ENCODE results near the gene DPH2.

The DPH2 gene

DNA sequence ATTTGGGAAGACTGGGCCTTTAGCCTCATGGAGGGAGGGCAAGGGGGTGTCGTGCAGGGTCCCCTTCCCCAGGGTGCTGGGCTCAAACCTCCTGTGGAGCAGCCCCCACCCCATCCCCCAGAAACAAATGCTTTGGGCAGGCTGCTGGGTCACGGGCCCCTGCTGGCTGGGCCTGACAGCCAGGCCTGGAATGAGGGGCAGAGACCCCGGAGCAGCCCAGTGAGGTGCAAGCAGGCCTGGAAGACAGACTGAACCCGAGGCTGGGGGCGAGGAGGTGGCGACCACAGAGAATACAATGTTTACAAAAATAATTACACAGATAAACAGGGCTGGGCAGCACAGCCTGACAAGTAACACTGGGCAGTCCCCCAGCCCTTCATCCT, 26.9 kb downstream of the DPH2 start:
- no peaks in the 10 kb centered on the region for H3K9me3 ChIP-seq (ENCODE audit: low read length)
- H3K27me3 ChIP-seq (ENCODE audit: control insufficient read depth in 1 of 2, insufficient read depth in 2 of 2, low read length in 2 of 2): no peaks in the 10 kb centered on the region
- no peak overlapping the region for H3K4me3 ChIP-seq (ENCODE audit: low read depth in 1 of 2, low read length in 2 of 2)
- H3K9ac ChIP-seq (ENCODE audit: low read length): no peak overlapping the region
- no peak overlapping the region for H3K27ac ChIP-seq (ENCODE audit: low read depth, low read length)
- H3K36me3 ChIP-seq (ENCODE audit: insufficient read depth, low read length): peaks cover 11% of the 10 kb centered on the region
- H3K4me1 ChIP-seq (ENCODE audit: insufficient read depth, low read length): peaks cover 5% of the 10 kb centered on the region

DNA sequence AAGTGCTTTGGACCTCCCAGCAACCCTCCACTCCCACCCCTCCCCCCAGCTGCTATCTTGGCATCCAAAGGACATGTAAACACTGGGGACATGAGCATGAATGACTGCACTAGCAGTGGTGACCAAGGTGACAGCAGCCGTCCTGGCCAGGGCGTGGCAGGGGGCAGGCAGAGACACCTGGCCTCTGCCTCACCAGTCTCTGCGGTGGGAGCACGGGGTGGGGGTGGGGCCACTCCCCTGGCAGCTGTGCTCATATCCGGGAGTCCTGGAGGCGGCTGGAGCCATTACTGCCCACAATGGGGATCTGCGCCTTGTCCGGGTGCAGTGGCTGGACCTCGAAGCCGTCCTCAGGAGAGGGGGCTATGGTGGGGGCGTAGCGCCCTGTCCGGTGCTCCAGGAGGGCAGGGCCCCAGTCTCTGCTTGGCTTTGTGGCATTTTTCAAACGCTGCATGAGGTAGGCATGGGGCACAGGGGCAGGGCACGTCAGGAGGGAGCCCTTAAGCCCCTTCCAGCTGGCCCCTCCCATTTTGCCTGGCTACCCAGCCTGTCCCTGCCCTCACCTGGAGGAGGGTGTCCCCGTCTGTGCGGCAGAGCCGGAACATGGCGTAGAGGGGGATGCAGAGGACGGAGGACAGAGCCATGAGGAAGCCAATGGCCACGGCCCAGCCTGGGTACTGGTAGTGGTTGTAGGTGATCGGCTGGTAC, 27.6 kb downstream of the DPH2 start:
- H3K27ac ChIP-seq (ENCODE audit: low read depth, low read length): no peak overlapping the region

DNA sequence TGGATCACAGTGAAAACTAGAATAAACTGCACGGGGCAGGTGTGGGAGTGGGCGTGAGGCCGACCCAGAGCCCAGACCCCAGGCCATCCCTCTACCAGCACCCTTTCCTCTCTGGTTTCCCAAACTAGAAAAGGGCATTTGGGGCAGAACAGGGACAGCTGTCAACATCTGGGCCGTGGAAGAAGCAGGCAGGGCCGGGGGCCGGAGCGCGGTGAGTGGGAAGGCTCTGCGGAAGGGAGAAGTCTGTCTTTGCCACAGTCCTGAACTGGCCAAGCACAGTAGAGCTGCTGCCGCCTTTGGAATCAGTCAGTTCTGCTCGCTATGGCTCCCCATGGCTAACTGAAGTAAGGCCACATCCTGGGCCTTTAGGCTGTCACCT, 28.2 kb downstream of the DPH2 start:
- Histone ChIP-seq H3K9ac (ENCODE audit: low read length) (no peak overlapping the region), H3K4me1 (ENCODE audit: insufficient read depth, low read length) (no peaks in the 10 kb centered on the region)

More for the DNA sequence above, 27.6 kb downstream of the DPH2 start:
- no peak overlapping the region for H3K4me3 ChIP-seq (ENCODE audit: low read depth in 1 of 2, low read length in 2 of 2)
- H3K4me1 ChIP-seq (ENCODE audit: insufficient read depth, low read length): peaks cover under 1% of the 10 kb centered on the region
- no peaks in the 10 kb centered on the region for H3K9me3 ChIP-seq (ENCODE audit: low read length)
- peaks cover 11% of the 10 kb centered on the region for H3K36me3 ChIP-seq (ENCODE audit: insufficient read depth, low read length)
- no peak overlapping the region for H3K9ac ChIP-seq (ENCODE audit: low read length)
- H3K27me3 ChIP-seq (ENCODE audit: control insufficient read depth in 1 of 2, insufficient read depth in 2 of 2, low read length in 2 of 2): no peaks in the 10 kb centered on the region

DNA sequence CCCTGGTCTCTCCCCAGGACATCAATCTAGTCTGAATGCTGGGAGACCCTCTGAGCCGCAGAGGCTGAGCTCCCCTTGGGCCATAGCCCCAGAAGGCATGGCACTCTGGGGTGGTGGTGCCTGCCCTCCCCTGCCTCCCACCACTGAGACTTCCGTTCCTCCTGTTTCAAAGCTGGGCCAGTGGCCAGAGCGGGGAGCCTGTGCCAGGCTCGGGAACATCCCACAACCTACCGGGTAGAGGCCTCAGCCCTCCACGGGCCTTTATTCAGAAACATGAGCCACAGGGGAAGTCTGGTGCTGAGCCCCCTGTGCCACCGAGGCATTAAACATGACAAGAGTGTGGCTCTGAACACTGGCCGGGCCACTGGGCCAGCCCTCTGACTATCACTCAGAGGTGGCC, 29.6 kb downstream of the DPH2 start:
- H3K9me3 ChIP-seq (ENCODE audit: low read length): no peaks in the 10 kb centered on the region
- no peak overlapping the region for H3K27ac ChIP-seq (ENCODE audit: low read depth, low read length)
- H3K27me3 ChIP-seq (ENCODE audit: control insufficient read depth in 1 of 2, insufficient read depth in 2 of 2, low read length in 2 of 2): no peaks in the 10 kb centered on the region
- no peak overlapping the region for H3K4me3 ChIP-seq (ENCODE audit: low read depth in 1 of 2, low read length in 2 of 2)
- H3K4me1 ChIP-seq (ENCODE audit: insufficient read depth, low read length): no peaks in the 10 kb centered on the region
- H3K36me3 ChIP-seq (ENCODE audit: insufficient read depth, low read length): peaks cover 11% of the 10 kb centered on the region
- H3K9ac ChIP-seq (ENCODE audit: low read length): no peak overlapping the region

More for the DNA sequence above, 28.2 kb downstream of the DPH2 start:
- peaks cover 11% of the 10 kb centered on the region for H3K36me3 ChIP-seq (ENCODE audit: insufficient read depth, low read length)
- no peak overlapping the region for H3K27ac ChIP-seq (ENCODE audit: low read depth, low read length)
- H3K9me3 ChIP-seq (ENCODE audit: low read length): no peaks in the 10 kb centered on the region
- H3K4me3 ChIP-seq (ENCODE audit: low read depth in 1 of 2, low read length in 2 of 2): no peak overlapping the region
- no peaks in the 10 kb centered on the region for H3K27me3 ChIP-seq (ENCODE audit: control insufficient read depth in 1 of 2, insufficient read depth in 2 of 2, low read length in 2 of 2)

DNA sequence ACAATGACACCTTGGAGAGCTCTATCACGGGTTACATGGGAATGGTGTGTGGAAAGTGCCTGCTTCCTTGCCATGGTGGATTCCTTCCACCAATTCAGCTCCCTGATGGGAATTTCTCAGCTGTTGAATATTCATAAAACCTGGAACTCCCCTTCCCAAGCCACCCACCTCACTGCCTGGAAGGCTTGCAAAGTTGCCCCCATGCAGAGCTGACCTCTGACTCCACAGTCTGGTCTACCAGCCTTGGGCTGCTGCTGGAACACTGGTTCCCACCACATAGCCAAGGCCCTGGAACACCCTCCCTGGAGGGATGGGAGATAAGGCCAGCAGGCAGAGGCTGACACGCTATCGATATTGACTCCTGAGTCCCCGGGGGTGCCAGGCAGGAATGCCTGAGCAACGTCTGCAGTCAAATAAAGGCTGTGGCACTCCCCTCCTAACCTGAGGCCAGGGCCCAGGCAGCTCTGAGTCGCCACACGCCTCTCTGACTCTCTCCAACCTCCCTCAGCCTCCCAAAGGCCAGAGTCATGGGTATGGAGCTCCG, 30.4 kb downstream of the DPH2 start:
- H3K36me3 ChIP-seq (ENCODE audit: insufficient read depth, low read length): peaks cover 11% of the 10 kb centered on the region
- H3K9ac ChIP-seq (ENCODE audit: low read length): no peak overlapping the region
- H3K27ac ChIP-seq (ENCODE audit: low read depth, low read length): no peak overlapping the region

DNA sequence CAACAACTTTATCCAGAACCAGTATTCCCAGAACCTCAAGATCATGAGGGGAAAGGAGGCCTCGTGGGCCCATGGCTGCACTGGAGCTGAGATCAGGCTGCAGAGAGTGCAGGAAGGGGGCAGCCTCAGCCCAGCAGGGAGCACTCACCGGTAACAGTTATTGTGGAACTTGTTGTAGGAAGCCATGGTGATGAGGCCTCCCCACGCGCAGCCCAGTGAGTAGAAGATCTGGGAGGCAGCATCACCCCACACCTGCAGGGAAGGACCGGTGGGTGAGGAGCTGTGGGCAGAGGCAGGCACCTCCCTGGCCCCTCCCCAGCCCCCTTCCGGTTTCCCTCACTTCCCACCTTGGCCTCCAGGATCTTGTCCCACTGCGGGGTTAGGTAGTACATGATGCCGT, 32.4 kb downstream of the DPH2 start:
- H3K9me3 ChIP-seq (ENCODE audit: low read length): no peaks in the 10 kb centered on the region
- H3K36me3 ChIP-seq (ENCODE audit: insufficient read depth, low read length): peaks cover 11% of the 10 kb centered on the region
- H3K4me1 ChIP-seq (ENCODE audit: insufficient read depth, low read length): peaks cover 5% of the 10 kb centered on the region
- H3K4me3 ChIP-seq (ENCODE audit: low read depth in 1 of 2, low read length in 2 of 2): no peak overlapping the region
- H3K9ac ChIP-seq (ENCODE audit: low read length): no peak overlapping the region
- H3K27ac ChIP-seq (ENCODE audit: low read depth, low read length): no peak overlapping the region
- no peaks in the 10 kb centered on the region for H3K27me3 ChIP-seq (ENCODE audit: control insufficient read depth in 1 of 2, insufficient read depth in 2 of 2, low read length in 2 of 2)

More for the DNA sequence above, 30.4 kb downstream of the DPH2 start:
- Histone ChIP-seq H3K27me3 (ENCODE audit: control insufficient read depth in 1 of 2, insufficient read depth in 2 of 2, low read length in 2 of 2) (no peaks in the 10 kb centered on the region), H3K9me3 (ENCODE audit: low read length) (no peaks in the 10 kb centered on the region), H3K4me1 (ENCODE audit: insufficient read depth, low read length) (no peaks in the 10 kb centered on the region), H3K4me3 (ENCODE audit: low read depth in 1 of 2, low read length in 2 of 2) (no peak overlapping the region)

DNA sequence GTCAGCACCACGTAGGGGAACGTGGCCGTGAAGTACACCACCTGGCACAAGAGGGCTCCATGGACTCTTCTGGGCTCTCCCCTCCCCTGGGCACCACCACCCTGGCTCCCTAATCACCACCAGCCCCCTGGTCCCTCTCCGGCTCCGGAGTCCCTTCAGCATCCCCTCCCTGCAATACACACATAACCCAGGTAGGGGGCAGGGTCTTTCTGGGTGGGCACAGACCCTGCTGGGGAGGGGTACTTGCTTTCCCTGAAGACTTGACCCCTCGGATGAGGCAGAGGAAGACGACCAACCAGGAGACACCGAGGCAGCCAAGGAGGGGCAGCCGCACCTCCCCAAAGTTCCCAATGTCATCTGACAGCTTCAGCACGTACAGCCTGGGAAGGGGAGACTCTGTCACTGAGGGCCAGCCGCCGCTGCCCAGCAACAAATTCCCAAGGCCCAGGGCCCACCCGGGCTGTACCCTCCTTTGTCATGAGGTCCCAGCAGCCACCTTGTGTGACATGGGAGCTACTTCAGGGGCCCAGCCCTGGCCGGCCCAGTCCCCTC, 32.9 kb downstream of the DPH2 start:
- H3K9me3 ChIP-seq (ENCODE audit: low read length): no peaks in the 10 kb centered on the region
- H3K9ac ChIP-seq (ENCODE audit: low read length): no peak overlapping the region
- H3K4me3 ChIP-seq (ENCODE audit: low read depth in 1 of 2, low read length in 2 of 2): no peak overlapping the region
- no peaks in the 10 kb centered on the region for H3K27me3 ChIP-seq (ENCODE audit: control insufficient read depth in 1 of 2, insufficient read depth in 2 of 2, low read length in 2 of 2)
- H3K36me3 ChIP-seq (ENCODE audit: insufficient read depth, low read length): peaks cover 11% of the 10 kb centered on the region
- peaks cover 5% of the 10 kb centered on the region for H3K4me1 ChIP-seq (ENCODE audit: insufficient read depth, low read length)
- no peak overlapping the region for H3K27ac ChIP-seq (ENCODE audit: low read depth, low read length)

DNA sequence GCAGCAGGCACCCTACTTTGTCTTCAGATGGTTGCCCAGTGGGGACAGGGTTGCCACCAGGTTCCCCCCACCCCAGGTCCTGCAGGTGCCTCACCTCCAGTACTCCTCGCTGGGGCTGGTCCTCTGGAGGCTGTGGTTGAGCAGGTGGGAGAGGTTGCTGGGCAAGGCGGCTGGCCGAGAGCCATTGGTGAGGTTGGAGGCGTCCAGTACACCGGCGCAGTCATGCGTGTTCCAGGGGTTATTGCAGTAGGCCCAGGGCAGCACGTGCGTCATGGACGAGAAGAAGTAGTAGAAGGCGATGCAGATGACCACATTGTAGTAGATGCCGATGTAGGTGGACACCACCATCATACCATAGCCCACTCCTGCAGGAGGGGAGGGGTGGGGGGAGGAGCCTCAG, 38.4 kb downstream of the DPH2 start:
- H3K4me3 ChIP-seq (ENCODE audit: low read depth in 1 of 2, low read length in 2 of 2): no peak overlapping the region
- H3K9ac ChIP-seq (ENCODE audit: low read length): no peak overlapping the region
- no peaks in the 10 kb centered on the region for H3K9me3 ChIP-seq (ENCODE audit: low read length)
- H3K36me3 ChIP-seq (ENCODE audit: insufficient read depth, low read length): no peaks in the 10 kb centered on the region
- H3K4me1 ChIP-seq (ENCODE audit: insufficient read depth, low read length): peaks cover 5% of the 10 kb centered on the region
- H3K27ac ChIP-seq (ENCODE audit: low read depth, low read length): no peak overlapping the region
- no peaks in the 10 kb centered on the region for H3K27me3 ChIP-seq (ENCODE audit: control insufficient read depth in 1 of 2, insufficient read depth in 2 of 2, low read length in 2 of 2)

DNA sequence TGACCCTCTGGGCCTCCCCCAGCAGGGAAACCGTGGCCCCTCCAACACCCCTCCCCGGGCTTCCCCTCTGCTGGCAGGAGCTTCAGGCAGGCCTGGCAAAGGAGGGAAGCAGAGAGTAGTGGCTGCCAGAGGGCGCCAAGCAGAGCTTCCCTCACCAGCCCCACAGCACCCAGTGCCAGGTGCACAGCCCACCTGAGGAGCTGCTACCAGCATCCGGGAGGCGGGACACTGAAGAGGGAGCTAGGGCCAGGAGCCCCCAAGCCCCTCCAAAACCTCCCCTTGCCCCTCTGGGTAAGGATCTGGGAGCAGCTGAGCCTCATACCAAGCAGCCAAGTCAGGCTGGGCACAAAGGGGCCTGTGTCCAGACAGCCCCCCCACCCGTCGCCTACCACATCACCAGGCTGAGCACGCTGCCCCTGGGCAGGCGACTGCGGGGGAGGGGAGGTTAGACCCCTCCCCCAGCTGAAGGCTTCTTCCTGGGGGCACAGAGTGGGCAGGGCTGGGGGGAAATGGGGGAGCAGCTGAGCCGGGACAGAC, 41.2 kb downstream of the DPH2 start:
- no peak overlapping the region for H3K27ac ChIP-seq (ENCODE audit: low read depth, low read length)
- H3K4me3 ChIP-seq (ENCODE audit: low read depth in 1 of 2, low read length in 2 of 2): no peak overlapping the region
- H3K36me3 ChIP-seq (ENCODE audit: insufficient read depth, low read length): no peaks in the 10 kb centered on the region
- no peaks in the 10 kb centered on the region for H3K27me3 ChIP-seq (ENCODE audit: control insufficient read depth in 1 of 2, insufficient read depth in 2 of 2, low read length in 2 of 2)
- peaks cover 2% of the 10 kb centered on the region for H3K4me1 ChIP-seq (ENCODE audit: insufficient read depth, low read length)
- H3K9ac ChIP-seq (ENCODE audit: low read length): no peak overlapping the region
- H3K9me3 ChIP-seq (ENCODE audit: low read length): no peaks in the 10 kb centered on the region

DNA sequence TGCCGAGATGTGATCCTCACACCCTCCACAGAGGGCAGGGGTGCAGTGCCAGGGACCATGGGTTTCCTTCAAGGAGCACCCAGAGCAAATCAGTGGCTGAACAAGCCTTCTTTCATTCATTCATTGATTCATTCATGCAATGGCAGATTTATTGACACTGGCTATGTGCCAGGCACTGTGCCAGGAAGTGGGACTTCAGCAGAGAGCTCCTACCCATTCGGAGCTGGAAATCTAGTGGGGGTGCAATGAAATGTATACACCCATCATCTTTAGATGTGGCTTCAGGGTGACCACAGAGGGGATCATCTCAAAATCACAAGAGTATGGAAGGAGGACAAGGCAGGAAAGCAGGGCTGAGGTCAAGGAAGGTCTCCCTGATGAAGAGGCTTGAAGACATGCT, 42.6 kb downstream of the DPH2 start:
- no peak overlapping the region for H3K4me3 ChIP-seq (ENCODE audit: low read depth in 1 of 2, low read length in 2 of 2)
- H3K9me3 ChIP-seq (ENCODE audit: low read length): no peaks in the 10 kb centered on the region
- H3K27ac ChIP-seq (ENCODE audit: low read depth, low read length): no peak overlapping the region
- H3K4me1 ChIP-seq (ENCODE audit: insufficient read depth, low read length): no peaks in the 10 kb centered on the region
- H3K9ac ChIP-seq (ENCODE audit: low read length): no peak overlapping the region
- no peaks in the 10 kb centered on the region for H3K36me3 ChIP-seq (ENCODE audit: insufficient read depth, low read length)
- H3K27me3 ChIP-seq (ENCODE audit: control insufficient read depth in 1 of 2, insufficient read depth in 2 of 2, low read length in 2 of 2): no peaks in the 10 kb centered on the region

DNA sequence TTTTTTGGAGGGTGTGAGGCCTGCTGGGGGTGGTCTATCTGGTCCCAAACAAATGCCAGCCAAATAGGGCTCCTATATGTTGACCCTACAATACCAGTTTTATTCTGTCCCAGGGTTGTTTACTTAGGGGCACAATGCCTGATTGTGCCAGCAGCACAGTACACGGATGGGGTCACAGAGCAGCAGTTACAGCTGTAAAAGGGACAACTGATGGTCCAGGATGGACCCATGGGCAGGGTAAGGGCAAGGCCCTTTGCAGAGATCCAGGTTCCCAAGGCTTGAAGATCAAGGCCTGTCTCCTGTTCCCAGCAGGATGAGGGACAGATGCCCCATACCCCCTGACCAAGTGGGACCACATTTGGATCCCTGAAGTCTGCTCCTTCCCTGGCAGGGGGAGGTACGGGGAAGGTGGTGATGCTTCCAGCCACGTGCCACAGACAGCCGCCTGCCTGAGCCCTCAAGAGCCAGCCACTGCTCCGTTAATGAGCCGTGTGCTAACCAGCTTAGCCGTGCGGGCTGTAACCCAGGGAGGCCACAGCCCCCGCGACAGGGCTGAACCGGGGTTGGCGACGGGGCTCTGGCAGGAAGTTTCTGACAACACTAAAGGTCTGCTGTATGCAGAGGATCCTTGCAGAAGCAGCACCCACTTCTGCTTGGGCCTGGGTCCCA, 43.3 kb downstream of the DPH2 start:
- Histone ChIP-seq H3K4me1 (ENCODE audit: insufficient read depth, low read length) (no peaks in the 10 kb centered on the region), H3K9ac (ENCODE audit: low read length) (no peak overlapping the region), H3K27ac (ENCODE audit: low read depth, low read length) (no peak overlapping the region), H3K4me3 (ENCODE audit: low read depth in 1 of 2, low read length in 2 of 2) (no peak overlapping the region), H3K36me3 (ENCODE audit: insufficient read depth, low read length) (no peaks in the 10 kb centered on the region), H3K27me3 (ENCODE audit: control insufficient read depth in 1 of 2, insufficient read depth in 2 of 2, low read length in 2 of 2) (no peaks in the 10 kb centered on the region), H3K9me3 (ENCODE audit: low read length) (no peaks in the 10 kb centered on the region)

All from muscle layer of colon (tissue), 2 donors.